GM12891 (cell line): ENCODE data around the gene ZNF502.

Experiments
- DNase-seq: peaks from one replicate; pipeline ENCODE4 v3.0.0; 2011; ENCODE audit warnings: low spot score; ENCODE audit not compliant: insufficient read length
- FAIRE-seq: peaks from 2 replicates; lab custom pipeline; 2011; peaks lifted over from hg19 to GRCh38; lab: Jason Lieb, UNC
- PAX5 ChIP-seq: IDR thresholded peaks from 2 replicates; pipeline ENCODE4 v1.6.1; 2011; ENCODE audit warnings: low read length, moderate library complexity, mild to moderate bottlenecking; ENCODE audit not compliant: insufficient read depth, severe bottlenecking
- POLR2A ChIP-seq: IDR thresholded peaks from 2 replicates; pipeline ENCODE4 v1.6.1; 2011; ENCODE audit warnings: low read depth, low read length, control low read depth
- POLR2AphosphoS5 ChIP-seq: IDR thresholded peaks from 2 replicates; pipeline ENCODE4 v1.6.1; 2011; ENCODE audit warnings: low read depth, low read length, control low read depth
- POU2F2 ChIP-seq: IDR thresholded peaks from 2 replicates; pipeline ENCODE4 v1.6.1; 2011; ENCODE audit warnings: low read depth, mild to moderate bottlenecking, control low read depth, low read length, moderate library complexity
- SPI1 ChIP-seq: IDR thresholded peaks from 2 replicates; pipeline ENCODE4 v1.6.1; 2011; ENCODE audit warnings: low read depth, low read length, control low read depth
- TAF1 ChIP-seq: IDR thresholded peaks from 2 replicates; pipeline ENCODE4 v1.6.1; 2011; ENCODE audit warnings: low read depth, low read length, control low read depth

The ZNF502 gene

GRCh38 chr3:44762170-44762677 is 49.8 kb downstream of the ZNF502 start:
- no peak for FAIRE-seq
- TF ChIP-seq TAF1 (no peak), POU2F2 (no peak), POLR2A (no peak), PAX5 (no peak), SPI1 (no peak), POLR2AphosphoS5 (no peak)
- DNase-seq = no peak

GRCh38 chr3:44762690-44763089 is 50.2 kb downstream of the ZNF502 start:
- TF ChIP-seq POLR2AphosphoS5 (no peak), SPI1 (no peak), POLR2A (no peak), TAF1 (no peak), POU2F2 (no peak), PAX5 (no peak)
- DNase-seq (no peak), FAIRE-seq (no peak)

- no peak for TF ChIP-seq POU2F2
- no peak for TF ChIP-seq POLR2AphosphoS5
- no peak for TF ChIP-seq TAF1
- TF ChIP-seq POLR2A = no peak
- no peak for TF ChIP-seq PAX5
- no peak for TF ChIP-seq SPI1
- no peak for FAIRE-seq
- DNase-seq = no peak
These were observed 51.8 kb downstream of the ZNF502 start for GRCh38 chr3:44764248-44764647.

- DNase-seq = no peak
- TF ChIP-seq PAX5 (no peak), POLR2A (no peak), POLR2AphosphoS5 (no peak), SPI1 (no peak), TAF1 (no peak), POU2F2 (no peak)
- FAIRE-seq = no peak
These were observed 59.1 kb downstream of the ZNF502 start for GRCh38 chr3:44771424-44772098.

GRCh38 chr3:44772099-44772442 is 59.6 kb downstream of the ZNF502 start:
- DNase-seq (no peak), FAIRE-seq (no peak)
- TF ChIP-seq TAF1 (no peak), POLR2AphosphoS5 (no peak), POLR2A (no peak), PAX5 (no peak), POU2F2 (no peak), SPI1 (no peak)
